SK-N-SH (cell line): ENCODE data around the gene SPON2. TPM values are rescaled to one million over a fixed set of nuclear protein-coding genes. Genes with fewer than 3 reads are reported as not detected.

Experiments used
- CTCF ChIA-PET: fragments of 300-600, 350-600 bp; formaldehyde crosslinking; extraction: SDS; loops from one replicate; lab custom pipeline; 2021; lab: Yijun Ruan, JAX
- POLR2A ChIA-PET: fragments of 350-600 bp; sonication (Branson Sonifier 250); formaldehyde crosslinking; extraction: SDS; loops from one replicate; lab custom pipeline; 2020; ENCODE audit warnings: antibody characterized with exemption, inconsistent platforms; lab: Yijun Ruan, JAX
- DNase-seq: peaks from one replicate; pipeline ENCODE4 v3.0.0; 2012
- H2AFZ ChIP-seq: fragments of 200-600 bp; sonication (generic); 2 replicates; pipeline ENCODE4 v1.8.1; 2016; ENCODE audit warnings: antibody characterized with exemption, mild to moderate bottlenecking, low read depth
- H3F3A ChIP-seq: fragments of 200-600 bp; sonication (generic); replicated peaks from 2 replicates; pipeline ENCODE3; 2016; ENCODE audit warnings: antibody characterized with exemption, mild to moderate bottlenecking; ENCODE audit not compliant: insufficient read depth
- H3K27ac ChIP-seq, 2 experiments: fragments of 200-500 bp in 1 of 2; fragments of 200-600 bp in 1 of 2; sonication (Bioruptor generic) in 1 of 2; sonication (generic), shearing (Covaris generic) in 1 of 2; 2 replicates each; pipeline versions ENCODE4 v1.5.1 to v1.6.1; 2014 to 2016; ENCODE audit warnings: low read depth in 2 of 2, inconsistent platforms in 1 of 2, low read length in 1 of 2, mild to moderate bottlenecking in 1 of 2, mixed read lengths in 1 of 2
- H3K27me3 ChIP-seq: fragments of 200-600 bp; sonication (generic), shearing (Covaris generic); 2 replicates; pipeline ENCODE4 v1.6.1; 2016; ENCODE audit warnings: mixed run types; ENCODE audit not compliant: insufficient read depth
- H3K36me3 ChIP-seq, 2 experiments: fragments of 200-500 bp in 1 of 2; fragments of 200-600 bp in 1 of 2; sonication (Bioruptor generic) in 1 of 2; sonication (generic) in 1 of 2; replicated peaks in 1 of 2; 2 replicates each; pipeline versions ENCODE3 to v1.5.1; 2014 to 2016; ENCODE audit warnings: low read length in 1 of 2, mild to moderate bottlenecking in 1 of 2; ENCODE audit not compliant: insufficient read depth in 2 of 2, control insufficient read depth in 1 of 2
- H3K4me1 ChIP-seq, 2 experiments: fragments of 200-500 bp in 1 of 2; fragments of 200-600 bp in 1 of 2; sonication (Bioruptor generic) in 1 of 2; sonication (generic), shearing (Covaris generic) in 1 of 2; 2 replicates each; pipeline versions ENCODE4 v1.5.1 to v1.6.1; 2014 to 2016; ENCODE audit warnings: low read depth in 1 of 2, low read length in 1 of 2, mixed run types in 1 of 2; ENCODE audit not compliant: insufficient read depth in 2 of 2, control insufficient read depth in 1 of 2
- H3K4me2 ChIP-seq: fragments of 200-600 bp; sonication (generic), shearing (Covaris generic); 2 replicates; pipeline ENCODE4 v1.6.1; 2017; ENCODE audit warnings: mixed run types
- H3K4me3 ChIP-seq, 2 experiments: fragments of 200-500 bp in 1 of 2; fragments of 200-600 bp in 1 of 2; sonication (Bioruptor generic) in 1 of 2; sonication (generic), shearing (Covaris generic) in 1 of 2; 2 replicates each; pipeline versions ENCODE4 v1.5.1 to v1.8.1; 2014 to 2016; ENCODE audit warnings: low read depth in 2 of 2, inconsistent platforms in 1 of 2, low read length in 1 of 2, mild to moderate bottlenecking in 1 of 2, mixed read lengths in 1 of 2, moderate library complexity in 1 of 2
- H3K79me2 ChIP-seq: fragments of 200-600 bp; sonication (generic); 2 replicates; pipeline ENCODE4 v1.8.1; 2017; ENCODE audit warnings: mild to moderate bottlenecking; ENCODE audit not compliant: insufficient read depth
- H3K9ac ChIP-seq: fragments of 200-600 bp; sonication (generic); 2 replicates; pipeline ENCODE4 v1.6.1; 2017; ENCODE audit warnings: mixed run types
- H3K9me2 ChIP-seq: fragments of 200-600 bp; sonication (generic); 2 replicates; pipeline ENCODE4 v1.6.1; 2017; ENCODE audit warnings: mixed run types
- H3K9me3 ChIP-seq: fragments of 200-600 bp; sonication (generic); 2 replicates; pipeline ENCODE4 v1.6.1; 2017; ENCODE audit warnings: mixed run types, mild to moderate bottlenecking, moderate library complexity
- H4K20me1 ChIP-seq: fragments of 200-600 bp; sonication (generic); 2 replicates; pipeline ENCODE4 v1.6.1; 2017; ENCODE audit warnings: mild to moderate bottlenecking, mixed run types; ENCODE audit not compliant: insufficient read depth
- CHD2 ChIP-seq: fragments of 150-350 bp; IDR thresholded peaks from 2 replicates; pipeline ENCODE4 v1.6.1; 2018; ENCODE audit warnings: low read length; ENCODE audit not compliant: partially characterized antibody
- EZH2phosphoT487 ChIP-seq: fragments of 200-600 bp; sonication (generic); IDR thresholded peaks from 2 replicates; pipeline ENCODE4 v1.6.1; 2017; ENCODE audit warnings: low read depth, mixed run types, mild to moderate bottlenecking, antibody characterized with exemption, moderate library complexity, borderline replicate concordance
- FOXJ3 ChIP-seq: sonication (generic); formaldehyde crosslinking; IDR thresholded peaks from 2 replicates; pipeline ENCODE4 v1.5.1; 2020; ENCODE audit warnings: mild to moderate bottlenecking, missing genetic modification reagents
- FOXM1 ChIP-seq: IDR thresholded peaks from 2 replicates; pipeline ENCODE4 v1.4.0; 2012; ENCODE audit warnings: low read depth, mild to moderate bottlenecking
- GABPA ChIP-seq: IDR thresholded peaks from 2 replicates; pipeline ENCODE4 v1.4.0; 2012; ENCODE audit warnings: low read depth, mild to moderate bottlenecking
- GATA2 ChIP-seq: sonication (generic); formaldehyde crosslinking; IDR thresholded peaks from 2 replicates; pipeline ENCODE4 v1.5.0; 2020; ENCODE audit warnings: mild to moderate bottlenecking, missing genetic modification reagents
- MEF2A ChIP-seq: IDR thresholded peaks from 2 replicates; pipeline ENCODE4 v1.4.0; 2012; ENCODE audit warnings: low read depth, borderline replicate concordance
- POLR2AphosphoS5 ChIP-seq: IDR thresholded peaks from 2 replicates; pipeline ENCODE4 v1.6.1; 2012; ENCODE audit warnings: low read depth, low read length
- RAD21 ChIP-seq: IDR thresholded peaks from 2 replicates; pipeline ENCODE4 v1.6.1; 2012; ENCODE audit warnings: mild to moderate bottlenecking, low read length
- RFX5 ChIP-seq: IDR thresholded peaks from 2 replicates; pipeline ENCODE4 v1.6.1; 2012; ENCODE audit warnings: mild to moderate bottlenecking, improper control_type of control experiment, low read length
- SMC3 ChIP-seq: IDR thresholded peaks from 2 replicates; pipeline ENCODE4 v1.6.1; 2012; ENCODE audit warnings: low read depth, low read length, improper control_type of control experiment
- YY1 ChIP-seq: IDR thresholded peaks from 2 replicates; pipeline ENCODE4 v1.4.0; 2012; ENCODE audit warnings: low read depth, mild to moderate bottlenecking
- WGBS: methylation state at CpG from one replicate; pipeline ENCODE4 v1.1.6; 2017; ENCODE audit warnings: low lambda C conversion rate; 5-methylcytosine and 5-hydroxymethylcytosine counted together
- polyA plus RNA-seq, 3 experiments: library from polyadenylated mRNA; depleted of rRNA; stranded (reverse); fragments of >200 nt; gene quantifications; 2 replicates each; pipeline ENCODE4 v1.2.3, GENCODE V29; 2012
- TF ChIP-seq, protein P1 (sequence below): IDR thresholded peaks from 2 replicates; pipeline ENCODE4 v1.6.1; 2012; ENCODE audit warnings: mild to moderate bottlenecking, low read depth, low read length, moderate library complexity
- TF ChIP-seq, protein P2 (sequence below): IDR thresholded peaks from 2 replicates; pipeline ENCODE4 v1.4.0; 2012; ENCODE audit warnings: low read depth
- TF ChIP-seq, protein P3 (sequence below): fragments of 200-600 bp; sonication (generic); IDR thresholded peaks from 2 replicates; pipeline ENCODE4 v1.6.1; 2017; ENCODE audit warnings: antibody characterized with exemption, mild to moderate bottlenecking, moderate library complexity
- TF ChIP-seq, protein P4 (sequence below): fragments of 150-350 bp; IDR thresholded peaks from 2 replicates; pipeline ENCODE4 v1.6.1; 2016; ENCODE audit warnings: mild to moderate bottlenecking, low read depth, low read length
- TF ChIP-seq, protein P5 (sequence below): IDR thresholded peaks from 2 replicates; pipeline ENCODE4 v1.4.0; 2012; ENCODE audit warnings: low read depth, borderline replicate concordance

The SPON2 gene
- polyA plus RNA-seq, 1 of the 3 experiments (the other 2 are of a cell fraction), result 11.4 TPM

DNA sequence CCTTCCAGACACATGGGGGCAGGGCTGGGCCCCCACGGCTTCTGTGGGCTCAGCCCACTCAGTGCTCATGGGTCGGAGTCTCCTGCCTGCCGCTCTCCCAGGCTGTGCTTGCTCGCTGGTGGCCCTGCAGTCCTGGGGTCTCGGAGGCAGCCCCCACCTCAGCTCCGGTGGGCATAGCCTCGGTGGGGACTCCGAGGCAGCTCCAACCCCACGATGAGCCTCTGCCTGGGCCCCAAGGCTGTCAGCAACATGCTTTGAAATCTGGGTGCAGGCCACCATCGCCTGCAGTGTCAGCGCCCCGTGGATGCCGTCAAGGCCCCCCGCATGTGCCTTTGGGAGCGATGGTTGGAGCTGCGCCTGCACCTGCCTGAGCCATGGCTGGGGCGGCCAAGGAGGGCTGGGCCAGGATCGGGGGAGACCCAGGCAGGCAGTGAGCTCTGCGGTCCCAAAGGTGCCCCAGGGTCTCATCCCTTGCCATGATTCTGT is 30.2 kb upstream of the SPON2 start:
- Histone ChIP-seq H3K4me2 (no peak overlapping the region), H3F3A (peaks cover 4% of the 10 kb centered on the region), H3K79me2 (no peaks in the 10 kb centered on the region), H3K9ac (no peak overlapping the region), H3K9me2 (no peaks in the 10 kb centered on the region), H3K4me3 (no peak overlapping the region), H3K9me3 (no peaks in the 10 kb centered on the region), H3K4me1 (peaks cover 8 to 32% of the 10 kb centered on the region in 2 experiments; a peak in 2 of 4 replicates), H2AFZ (no peak overlapping the region), H3K27ac (no peak overlapping the region), H3K27me3 (no peaks in the 10 kb centered on the region), H4K20me1 (no peaks in the 10 kb centered on the region), H3K36me3 (no peaks in the 10 kb centered on the region)
- POLR2A ChIA-PET, result interaction anchor here (0.8 to 1.1 kb wide), 2 partner anchors 11 to 145 kb away, joined by 3 read pairs; no protein-coding TSS in a partner anchor
- CTCF ChIA-PET, result interaction anchor here (1.1 kb wide), 1 partner anchor 71 kb away, joined by 4 read pairs; no protein-coding TSS in a partner anchor
- TF ChIP-seq RFX5 (no peak), RAD21 (no peak)
- WGBS, result 95% methylated on average over 4 of the region's 19 CpGs
- DNase-seq, result peak; percentile 16

DNA sequence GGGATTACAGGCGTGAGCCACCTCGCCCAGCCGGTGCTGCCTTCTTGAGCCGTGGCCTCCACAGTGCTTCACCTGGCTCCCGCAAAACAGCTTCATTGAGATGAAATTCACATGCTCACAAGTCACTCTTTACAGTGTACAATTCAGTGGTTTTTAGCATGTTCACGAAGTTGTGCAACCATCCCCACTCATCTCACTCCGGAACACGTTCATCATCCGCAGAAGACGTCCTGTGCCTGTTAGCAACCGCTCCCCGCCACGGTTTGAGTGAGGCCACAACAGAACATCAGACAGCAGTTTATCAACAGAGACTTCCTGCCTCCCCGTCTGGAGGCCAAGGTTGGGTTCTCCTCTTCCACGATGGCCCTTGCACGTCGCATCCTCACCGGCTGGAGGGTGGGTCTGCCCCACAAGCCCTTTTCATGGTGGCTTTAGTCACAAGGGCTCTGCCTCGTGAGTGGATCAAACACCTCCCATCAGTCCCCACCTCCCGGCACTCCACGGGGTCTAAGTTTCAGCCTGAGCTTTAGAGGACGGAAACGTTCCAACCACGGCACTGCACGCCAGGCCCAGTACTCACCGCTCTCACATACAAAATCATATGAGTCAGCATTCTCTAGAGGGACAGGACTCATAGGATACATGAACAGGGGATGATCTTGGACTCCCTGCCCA is 29.6 kb upstream of the SPON2 start:
- Histone ChIP-seq H3K27me3 (no peaks in the 10 kb centered on the region), H3K9me3 (no peaks in the 10 kb centered on the region), H3F3A (peaks cover 9% of the 10 kb centered on the region), H3K9ac (no peak overlapping the region), H3K36me3 (no peaks in the 10 kb centered on the region), H3K27ac (no peak overlapping the region), H3K79me2 (no peaks in the 10 kb centered on the region), H2AFZ (no peak overlapping the region), H4K20me1 (no peaks in the 10 kb centered on the region), H3K4me2 (no peak overlapping the region), H3K4me3 (no peak overlapping the region), H3K9me2 (no peaks in the 10 kb centered on the region), H3K4me1 (peaks cover 8 to 30% of the 10 kb centered on the region in 2 experiments; a peak in 2 of 4 replicates)
- ChIA-PET POLR2A (interaction anchor here (0.8 kb wide), 1 partner anchor 10 kb away, joined by 3 read pairs; no protein-coding TSS in a partner anchor), CTCF (interaction anchor here (1.3 kb wide), 1 partner anchor 71 kb away, joined by 4 read pairs; no protein-coding TSS in a partner anchor)
- DNase-seq, result peak; percentile 20
- 95% methylated on average over 23 of the region's 26 CpGs for WGBS
- TF ChIP-seq, protein P1, sequence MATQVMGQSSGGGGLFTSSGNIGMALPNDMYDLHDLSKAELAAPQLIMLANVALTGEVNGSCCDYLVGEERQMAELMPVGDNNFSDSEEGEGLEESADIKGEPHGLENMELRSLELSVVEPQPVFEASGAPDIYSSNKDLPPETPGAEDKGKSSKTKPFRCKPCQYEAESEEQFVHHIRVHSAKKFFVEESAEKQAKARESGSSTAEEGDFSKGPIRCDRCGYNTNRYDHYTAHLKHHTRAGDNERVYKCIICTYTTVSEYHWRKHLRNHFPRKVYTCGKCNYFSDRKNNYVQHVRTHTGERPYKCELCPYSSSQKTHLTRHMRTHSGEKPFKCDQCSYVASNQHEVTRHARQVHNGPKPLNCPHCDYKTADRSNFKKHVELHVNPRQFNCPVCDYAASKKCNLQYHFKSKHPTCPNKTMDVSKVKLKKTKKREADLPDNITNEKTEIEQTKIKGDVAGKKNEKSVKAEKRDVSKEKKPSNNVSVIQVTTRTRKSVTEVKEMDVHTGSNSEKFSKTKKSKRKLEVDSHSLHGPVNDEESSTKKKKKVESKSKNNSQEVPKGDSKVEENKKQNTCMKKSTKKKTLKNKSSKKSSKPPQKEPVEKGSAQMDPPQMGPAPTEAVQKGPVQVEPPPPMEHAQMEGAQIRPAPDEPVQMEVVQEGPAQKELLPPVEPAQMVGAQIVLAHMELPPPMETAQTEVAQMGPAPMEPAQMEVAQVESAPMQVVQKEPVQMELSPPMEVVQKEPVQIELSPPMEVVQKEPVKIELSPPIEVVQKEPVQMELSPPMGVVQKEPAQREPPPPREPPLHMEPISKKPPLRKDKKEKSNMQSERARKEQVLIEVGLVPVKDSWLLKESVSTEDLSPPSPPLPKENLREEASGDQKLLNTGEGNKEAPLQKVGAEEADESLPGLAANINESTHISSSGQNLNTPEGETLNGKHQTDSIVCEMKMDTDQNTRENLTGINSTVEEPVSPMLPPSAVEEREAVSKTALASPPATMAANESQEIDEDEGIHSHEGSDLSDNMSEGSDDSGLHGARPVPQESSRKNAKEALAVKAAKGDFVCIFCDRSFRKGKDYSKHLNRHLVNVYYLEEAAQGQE, result no peak
- no peak for TF ChIP-seq POLR2AphosphoS5
- TF ChIP-seq SMC3, result no peak
- TF ChIP-seq, protein P2, sequence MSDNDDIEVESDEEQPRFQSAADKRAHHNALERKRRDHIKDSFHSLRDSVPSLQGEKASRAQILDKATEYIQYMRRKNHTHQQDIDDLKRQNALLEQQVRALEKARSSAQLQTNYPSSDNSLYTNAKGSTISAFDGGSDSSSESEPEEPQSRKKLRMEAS, result no peak
- TF ChIP-seq, protein P3, sequence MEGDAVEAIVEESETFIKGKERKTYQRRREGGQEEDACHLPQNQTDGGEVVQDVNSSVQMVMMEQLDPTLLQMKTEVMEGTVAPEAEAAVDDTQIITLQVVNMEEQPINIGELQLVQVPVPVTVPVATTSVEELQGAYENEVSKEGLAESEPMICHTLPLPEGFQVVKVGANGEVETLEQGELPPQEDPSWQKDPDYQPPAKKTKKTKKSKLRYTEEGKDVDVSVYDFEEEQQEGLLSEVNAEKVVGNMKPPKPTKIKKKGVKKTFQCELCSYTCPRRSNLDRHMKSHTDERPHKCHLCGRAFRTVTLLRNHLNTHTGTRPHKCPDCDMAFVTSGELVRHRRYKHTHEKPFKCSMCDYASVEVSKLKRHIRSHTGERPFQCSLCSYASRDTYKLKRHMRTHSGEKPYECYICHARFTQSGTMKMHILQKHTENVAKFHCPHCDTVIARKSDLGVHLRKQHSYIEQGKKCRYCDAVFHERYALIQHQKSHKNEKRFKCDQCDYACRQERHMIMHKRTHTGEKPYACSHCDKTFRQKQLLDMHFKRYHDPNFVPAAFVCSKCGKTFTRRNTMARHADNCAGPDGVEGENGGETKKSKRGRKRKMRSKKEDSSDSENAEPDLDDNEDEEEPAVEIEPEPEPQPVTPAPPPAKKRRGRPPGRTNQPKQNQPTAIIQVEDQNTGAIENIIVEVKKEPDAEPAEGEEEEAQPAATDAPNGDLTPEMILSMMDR, result no peak
- TF ChIP-seq, protein P4, sequence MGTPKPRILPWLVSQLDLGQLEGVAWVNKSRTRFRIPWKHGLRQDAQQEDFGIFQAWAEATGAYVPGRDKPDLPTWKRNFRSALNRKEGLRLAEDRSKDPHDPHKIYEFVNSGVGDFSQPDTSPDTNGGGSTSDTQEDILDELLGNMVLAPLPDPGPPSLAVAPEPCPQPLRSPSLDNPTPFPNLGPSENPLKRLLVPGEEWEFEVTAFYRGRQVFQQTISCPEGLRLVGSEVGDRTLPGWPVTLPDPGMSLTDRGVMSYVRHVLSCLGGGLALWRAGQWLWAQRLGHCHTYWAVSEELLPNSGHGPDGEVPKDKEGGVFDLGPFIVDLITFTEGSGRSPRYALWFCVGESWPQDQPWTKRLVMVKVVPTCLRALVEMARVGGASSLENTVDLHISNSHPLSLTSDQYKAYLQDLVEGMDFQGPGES, result no peak
- TF ChIP-seq RAD21, result no peak
- no peak for TF ChIP-seq GATA2
- TF ChIP-seq GABPA, result no peak
- no peak for TF ChIP-seq CHD2
- no peak for TF ChIP-seq FOXM1
- no peak for TF ChIP-seq YY1
- no peak for TF ChIP-seq MEF2A
- TF ChIP-seq EZH2phosphoT487, result no peak
- TF ChIP-seq, protein P5, sequence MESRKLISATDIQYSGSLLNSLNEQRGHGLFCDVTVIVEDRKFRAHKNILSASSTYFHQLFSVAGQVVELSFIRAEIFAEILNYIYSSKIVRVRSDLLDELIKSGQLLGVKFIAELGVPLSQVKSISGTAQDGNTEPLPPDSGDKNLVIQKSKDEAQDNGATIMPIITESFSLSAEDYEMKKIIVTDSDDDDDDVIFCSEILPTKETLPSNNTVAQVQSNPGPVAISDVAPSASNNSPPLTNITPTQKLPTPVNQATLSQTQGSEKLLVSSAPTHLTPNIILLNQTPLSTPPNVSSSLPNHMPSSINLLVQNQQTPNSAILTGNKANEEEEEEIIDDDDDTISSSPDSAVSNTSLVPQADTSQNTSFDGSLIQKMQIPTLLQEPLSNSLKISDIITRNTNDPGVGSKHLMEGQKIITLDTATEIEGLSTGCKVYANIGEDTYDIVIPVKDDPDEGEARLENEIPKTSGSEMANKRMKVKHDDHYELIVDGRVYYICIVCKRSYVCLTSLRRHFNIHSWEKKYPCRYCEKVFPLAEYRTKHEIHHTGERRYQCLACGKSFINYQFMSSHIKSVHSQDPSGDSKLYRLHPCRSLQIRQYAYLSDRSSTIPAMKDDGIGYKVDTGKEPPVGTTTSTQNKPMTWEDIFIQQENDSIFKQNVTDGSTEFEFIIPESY, result no peak
- no peak for TF ChIP-seq FOXJ3 (CRISPR knock-in tag)
- TF ChIP-seq RFX5, result no peak
